LNCaP clone FGC (cell line): Measurements from ENCODE around the gene PLD1.

Experiments used
- DNase-seq: peaks from one replicate; pipeline ENCODE4 v3.0.0-alpha.2; 2011; ENCODE audit warnings: low read depth
- H3K4me3 ChIP-seq: 2 replicates; pipeline ENCODE4 v1.5.1; 2011; ENCODE audit warnings: mild to moderate bottlenecking, low read depth, low read length, control low read depth
- TF ChIP-seq, protein P1 (sequence below): IDR thresholded peaks from 2 replicates; pipeline ENCODE4 v1.5.1; 2012; ENCODE audit warnings: mild to moderate bottlenecking; ENCODE audit not compliant: control insufficient read depth, insufficient read depth; ENCODE audit errors: extremely low read depth

Gene PLD1

DNA sequence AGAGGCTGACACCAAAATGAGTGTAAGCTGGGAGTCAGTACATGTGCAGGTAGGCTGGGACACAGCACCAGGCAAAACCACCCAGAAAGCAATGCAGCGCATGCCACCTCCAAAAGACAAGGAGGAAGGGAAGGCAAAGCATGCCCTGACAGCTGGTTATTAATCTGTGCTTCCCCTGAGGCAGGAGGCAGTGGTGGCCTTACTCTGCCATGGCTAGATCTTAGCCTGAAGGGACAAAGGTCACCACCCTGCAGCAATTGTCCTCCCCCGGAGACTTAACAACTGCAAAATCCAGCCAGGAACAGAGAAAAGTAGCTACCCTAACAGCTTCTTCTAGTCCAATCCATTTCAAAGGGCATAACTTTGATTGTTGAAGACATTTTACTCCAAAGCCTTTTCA is 73.7 kb downstream of the PLD1 start:
- TF ChIP-seq, protein P1, sequence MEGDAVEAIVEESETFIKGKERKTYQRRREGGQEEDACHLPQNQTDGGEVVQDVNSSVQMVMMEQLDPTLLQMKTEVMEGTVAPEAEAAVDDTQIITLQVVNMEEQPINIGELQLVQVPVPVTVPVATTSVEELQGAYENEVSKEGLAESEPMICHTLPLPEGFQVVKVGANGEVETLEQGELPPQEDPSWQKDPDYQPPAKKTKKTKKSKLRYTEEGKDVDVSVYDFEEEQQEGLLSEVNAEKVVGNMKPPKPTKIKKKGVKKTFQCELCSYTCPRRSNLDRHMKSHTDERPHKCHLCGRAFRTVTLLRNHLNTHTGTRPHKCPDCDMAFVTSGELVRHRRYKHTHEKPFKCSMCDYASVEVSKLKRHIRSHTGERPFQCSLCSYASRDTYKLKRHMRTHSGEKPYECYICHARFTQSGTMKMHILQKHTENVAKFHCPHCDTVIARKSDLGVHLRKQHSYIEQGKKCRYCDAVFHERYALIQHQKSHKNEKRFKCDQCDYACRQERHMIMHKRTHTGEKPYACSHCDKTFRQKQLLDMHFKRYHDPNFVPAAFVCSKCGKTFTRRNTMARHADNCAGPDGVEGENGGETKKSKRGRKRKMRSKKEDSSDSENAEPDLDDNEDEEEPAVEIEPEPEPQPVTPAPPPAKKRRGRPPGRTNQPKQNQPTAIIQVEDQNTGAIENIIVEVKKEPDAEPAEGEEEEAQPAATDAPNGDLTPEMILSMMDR = no peak
- no peak overlapping the region for H3K4me3 ChIP-seq
- DNase-seq = no peak

DNA sequence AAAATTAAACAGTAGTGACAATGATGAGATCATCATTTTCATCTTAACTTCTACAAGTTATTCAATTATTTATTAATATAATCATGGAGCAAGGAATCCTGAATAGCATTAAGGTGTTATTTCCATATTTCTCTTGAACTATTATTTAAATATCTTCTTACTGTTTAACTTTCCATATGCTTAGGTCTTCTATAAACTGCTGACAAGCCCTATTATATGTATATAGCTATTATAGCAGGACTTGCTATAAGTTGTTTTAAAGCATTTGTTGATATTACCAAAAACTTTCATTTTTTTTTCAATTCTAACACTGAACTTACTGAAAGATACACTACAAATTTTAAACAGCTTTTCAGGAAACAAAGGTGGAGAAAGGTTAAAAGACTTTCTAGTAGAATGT is 76.7 kb downstream of the PLD1 start:
- TF ChIP-seq, protein P1 = no peak
- no peak for DNase-seq
- no peak overlapping the region for H3K4me3 ChIP-seq

DNA sequence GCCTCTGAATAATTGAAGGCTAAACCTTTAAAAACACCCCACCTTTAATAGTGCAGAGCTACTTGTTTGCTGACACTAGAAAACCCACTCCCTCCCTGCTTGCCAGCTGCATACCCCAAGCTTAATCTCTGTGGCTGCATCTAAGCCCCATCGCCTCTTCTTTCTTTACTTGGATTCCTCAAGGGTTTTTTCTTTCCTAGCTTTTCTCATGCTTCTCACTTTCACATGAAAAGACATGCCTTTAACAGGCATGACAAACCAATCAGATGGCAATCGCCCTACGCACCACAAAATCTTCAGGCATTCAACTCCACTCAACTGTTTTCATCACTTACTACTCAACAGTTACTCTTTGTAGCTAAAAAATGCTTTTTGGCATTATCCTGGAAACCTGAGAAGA is 77.5 kb downstream of the PLD1 start:
- no peak overlapping the region for H3K4me3 ChIP-seq
- TF ChIP-seq, protein P1 = no peak
- DNase-seq = no peak

DNA sequence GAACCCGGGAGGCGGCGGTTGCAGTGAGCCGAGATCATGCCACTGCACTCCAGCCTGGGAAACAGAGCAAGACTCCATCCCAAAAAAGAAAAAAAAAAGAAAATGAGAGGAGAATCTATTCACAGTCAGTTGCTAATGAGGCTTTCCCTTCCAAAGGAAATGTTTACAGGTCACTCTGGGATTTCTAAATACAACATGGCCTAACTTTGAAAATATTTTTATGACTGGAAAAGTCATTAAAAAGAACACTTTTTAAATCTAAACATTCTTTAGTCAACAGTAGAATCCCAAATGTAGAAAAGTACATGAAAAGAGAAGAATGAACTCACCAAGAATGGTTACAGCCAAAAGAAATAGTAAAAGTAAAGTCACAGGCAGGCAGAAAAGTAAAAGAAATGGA is 78.6 kb downstream of the PLD1 start:
- H3K4me3 ChIP-seq = no peak overlapping the region
- TF ChIP-seq, protein P1 = no peak
- DNase-seq = no peak

DNA sequence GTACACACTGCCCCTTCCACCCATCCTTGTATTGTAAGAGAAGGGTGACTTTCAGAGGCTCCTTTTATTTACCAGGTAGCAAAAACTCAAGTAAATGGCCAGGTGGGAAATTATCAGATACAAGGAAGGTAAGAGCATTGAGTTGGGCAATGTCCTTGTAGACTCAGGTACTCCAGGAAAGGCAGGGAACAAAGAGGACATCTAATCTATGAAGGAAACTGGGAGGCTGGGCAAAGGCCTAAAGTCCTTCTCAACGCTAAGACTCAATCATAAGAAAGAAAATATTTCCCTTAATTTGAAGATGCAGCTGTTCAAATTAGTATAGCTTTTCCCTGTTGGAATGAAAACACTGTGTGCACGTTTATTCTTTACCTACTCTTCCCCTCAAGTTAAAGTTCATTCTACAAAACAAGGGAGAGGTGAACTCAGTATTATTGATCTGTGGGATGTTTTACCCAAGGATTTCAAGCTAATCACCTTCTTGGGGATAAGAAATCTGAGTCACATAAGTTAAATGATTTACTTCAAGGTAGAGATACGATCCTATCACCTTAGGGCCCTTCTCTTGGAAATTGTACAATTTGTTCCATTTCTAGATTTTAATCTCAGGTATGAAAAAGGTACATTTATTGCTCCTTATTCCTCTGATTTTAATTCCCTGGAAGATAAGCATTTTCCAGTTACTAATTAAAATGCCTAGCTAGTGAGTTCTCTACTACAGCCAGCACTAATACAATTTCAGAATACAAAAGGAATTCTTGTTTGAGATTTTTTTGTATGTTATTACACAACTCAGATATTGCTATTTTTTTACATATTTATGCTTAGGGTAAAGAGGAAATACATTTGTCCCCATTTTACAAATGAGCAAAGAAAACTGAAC is 80.6 kb downstream of the PLD1 start:
- no peak overlapping the region for H3K4me3 ChIP-seq
- TF ChIP-seq, protein P1 = no peak
- no peak for DNase-seq

DNA sequence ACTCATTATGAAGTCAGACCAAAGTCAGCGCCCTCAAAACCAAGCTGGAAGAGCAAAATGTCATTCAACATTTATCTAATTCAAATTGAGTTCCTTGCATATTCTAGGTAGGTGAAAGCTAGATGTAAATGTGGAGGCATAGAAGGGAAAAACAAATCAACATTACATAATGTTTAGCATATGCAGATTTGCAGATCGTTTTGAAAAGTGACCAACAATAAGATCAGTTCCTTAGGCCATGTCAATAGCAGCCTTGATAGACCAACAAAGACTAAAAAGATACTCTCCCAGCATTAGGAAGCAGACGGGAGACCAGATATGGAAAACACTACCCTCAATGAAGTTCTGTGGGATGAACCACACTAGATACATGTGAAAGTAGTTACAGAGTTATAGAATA is 83.0 kb downstream of the PLD1 start:
- TF ChIP-seq, protein P1 = no peak
- no peak overlapping the region for H3K4me3 ChIP-seq
- no peak for DNase-seq

DNA sequence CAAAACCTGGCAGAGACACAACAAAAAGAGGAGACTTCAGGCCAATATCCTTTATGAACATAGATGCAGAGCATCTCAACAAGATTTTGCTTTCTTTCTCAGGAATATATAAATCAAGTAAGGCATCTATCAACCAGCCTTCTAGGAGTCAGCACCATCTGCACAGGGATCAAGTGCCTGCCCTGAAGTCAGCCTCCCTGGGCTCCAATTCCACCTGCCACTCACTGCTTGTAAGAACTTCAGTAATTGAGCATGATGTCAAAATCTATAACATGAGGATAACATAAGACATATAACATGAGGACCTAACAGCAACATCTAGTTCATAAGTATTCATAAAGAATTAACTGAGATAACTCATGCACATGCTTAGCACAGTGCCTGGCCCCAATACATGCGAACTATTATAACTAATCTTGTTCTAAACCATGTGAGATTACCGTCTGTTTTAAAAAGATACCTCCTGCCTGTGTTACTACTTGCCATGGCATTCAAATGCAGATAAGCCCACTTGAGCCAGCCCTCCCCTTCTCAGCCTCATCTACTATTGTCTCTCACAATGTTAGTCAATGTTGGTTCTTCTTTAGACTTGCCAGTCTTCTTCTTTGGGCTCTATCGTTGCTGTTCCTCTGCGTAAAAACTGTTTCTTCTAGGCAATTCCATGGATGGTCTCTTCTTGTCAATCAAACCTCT is 91.6 kb downstream of the PLD1 start:
- H3K4me3 ChIP-seq = no peak overlapping the region
- no peak for DNase-seq
- TF ChIP-seq, protein P1 = no peak
